ENCODE data around the gene CHD6. TPM values are rescaled to one million over a fixed set of nuclear protein-coding genes. Genes with fewer than 3 reads are reported as not detected.

CHD6 gene
- total RNA-seq, 2 experiments from 2014 or later, result 19.4 to 20.3 TPM

DNA sequence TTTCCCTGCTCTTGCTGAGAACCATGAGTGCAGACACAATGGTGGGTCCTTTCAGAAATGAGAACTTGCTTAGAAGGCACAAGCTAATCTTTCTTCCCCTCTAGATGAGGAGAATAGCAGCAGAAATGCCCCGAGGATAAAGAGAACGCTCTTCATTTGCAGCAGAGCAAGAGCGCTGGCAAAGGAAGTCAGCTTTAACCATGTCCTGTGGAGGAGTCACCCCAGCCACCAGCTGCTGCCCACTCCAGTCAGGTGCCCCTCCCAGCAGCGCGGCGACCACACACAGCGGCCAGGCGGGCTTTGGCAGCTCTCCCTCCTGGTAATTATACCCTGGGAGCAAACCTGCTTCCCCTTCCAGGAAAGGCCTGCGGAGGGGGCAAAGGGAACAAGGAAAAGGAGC is 209.2 kb downstream of the CHD6 start:
- CTCF ChIA-PET, result no interaction called here
- POLR2A ChIA-PET, result no interaction called here

DNA sequence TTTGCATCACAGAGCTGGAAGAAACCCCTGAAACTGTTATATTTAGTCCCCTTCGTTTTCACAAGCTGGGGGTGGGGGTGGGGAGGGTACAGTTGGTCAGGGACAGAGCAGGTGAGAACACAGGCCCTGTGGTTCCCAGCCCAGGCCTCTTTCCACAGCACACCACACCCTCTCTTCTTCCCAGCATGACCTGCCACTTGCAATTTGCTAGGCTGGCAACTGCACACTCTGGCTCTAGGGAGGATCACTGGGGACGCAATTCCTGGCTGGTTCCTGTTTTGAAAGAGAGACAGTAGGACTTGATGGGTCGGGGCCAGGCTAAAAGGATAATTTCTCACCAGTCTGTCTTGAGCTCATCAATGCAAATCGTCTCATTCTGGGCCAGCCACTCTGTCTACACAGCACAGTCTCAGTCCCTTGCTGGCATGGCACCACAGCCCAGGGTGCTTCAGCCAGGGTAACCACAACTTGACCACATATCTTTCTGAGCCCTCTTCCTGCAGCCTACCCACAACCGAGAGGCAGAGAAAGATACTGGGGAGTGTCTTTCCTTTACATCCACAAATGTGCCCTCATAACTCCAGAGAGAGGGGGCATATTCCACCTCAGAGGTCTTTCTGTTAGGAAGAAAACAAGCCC is 209.9 kb downstream of the CHD6 start:
- ChIA-PET CTCF (no interaction called here), POLR2A (no interaction called here)

DNA sequence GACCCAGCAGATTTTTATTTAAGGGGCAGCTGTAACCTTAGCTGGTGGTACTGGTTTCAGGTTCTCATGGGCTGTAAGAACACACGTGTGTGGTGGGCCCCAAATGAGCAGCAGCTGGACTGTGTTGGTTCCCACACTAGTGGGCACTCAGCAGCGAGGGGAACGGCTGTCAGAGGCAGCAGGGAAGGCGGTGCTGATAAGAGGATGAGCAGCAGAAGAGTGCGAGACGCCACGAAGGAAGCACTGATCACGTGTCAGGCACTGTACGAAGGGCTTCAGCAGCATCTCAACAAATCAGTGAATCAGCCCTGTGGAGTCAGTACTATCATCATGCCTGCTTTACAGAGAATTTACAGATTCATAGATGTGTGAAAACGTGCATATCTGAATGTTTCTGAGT is 210.6 kb downstream of the CHD6 start:
- POLR2A ChIA-PET, result no interaction called here
- CTCF ChIA-PET, result no interaction called here

DNA sequence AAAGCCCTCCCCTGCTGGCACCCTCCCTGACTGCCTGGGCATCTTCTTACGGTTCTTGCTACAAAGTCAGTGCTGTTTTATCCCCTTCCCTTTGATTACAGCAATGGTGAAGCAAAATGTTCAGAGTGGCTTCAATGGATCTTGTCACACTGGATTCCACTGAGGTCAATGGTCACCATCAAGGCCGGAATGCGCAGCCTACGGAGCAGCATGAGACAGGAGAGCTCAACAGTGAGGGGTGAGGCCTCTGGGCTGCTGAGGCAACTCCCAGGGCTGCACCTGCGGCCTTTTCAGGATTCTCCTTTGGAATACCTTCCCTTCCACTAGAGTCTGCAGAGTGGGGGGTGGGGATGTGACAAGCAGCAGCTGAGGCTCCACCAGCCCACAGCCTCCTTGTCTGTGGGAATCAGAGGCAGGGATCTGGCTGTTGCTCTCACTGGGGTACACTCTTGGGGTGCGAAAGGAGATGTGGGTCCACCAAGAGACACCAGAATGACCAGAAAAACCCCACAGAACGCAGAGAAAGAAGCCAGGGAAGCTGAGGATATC is 211.2 kb downstream of the CHD6 start:
- ChIA-PET POLR2A (interaction anchor here (1.2 kb wide), 1 partner anchor 13 kb away, joined by 3 read pairs; no protein-coding TSS in a partner anchor), CTCF (no interaction called here)

DNA sequence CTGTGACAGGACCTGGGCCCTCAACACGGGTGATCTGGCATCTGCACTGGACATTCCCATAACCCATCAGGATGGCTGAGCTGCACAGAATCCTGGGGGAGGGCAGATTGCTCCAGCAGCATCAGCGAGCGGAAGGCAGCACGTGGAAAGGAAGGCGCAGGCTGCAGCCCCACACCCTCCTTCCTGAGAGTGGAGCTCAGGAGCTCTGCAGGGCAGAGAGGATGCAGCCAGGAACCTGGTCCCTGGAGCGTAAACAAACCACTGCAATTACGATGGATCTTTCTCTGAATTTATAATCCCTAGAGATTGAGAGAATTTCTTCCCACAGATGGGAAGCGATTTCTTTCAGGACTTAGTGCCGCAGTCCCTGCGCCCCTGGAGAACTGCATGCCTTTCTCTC is 211.8 kb downstream of the CHD6 start:
- POLR2A ChIA-PET, result interaction anchor here (1.2 kb wide), 1 partner anchor 13 kb away, joined by 3 read pairs; no protein-coding TSS in a partner anchor
- CTCF ChIA-PET, result no interaction called here

DNA sequence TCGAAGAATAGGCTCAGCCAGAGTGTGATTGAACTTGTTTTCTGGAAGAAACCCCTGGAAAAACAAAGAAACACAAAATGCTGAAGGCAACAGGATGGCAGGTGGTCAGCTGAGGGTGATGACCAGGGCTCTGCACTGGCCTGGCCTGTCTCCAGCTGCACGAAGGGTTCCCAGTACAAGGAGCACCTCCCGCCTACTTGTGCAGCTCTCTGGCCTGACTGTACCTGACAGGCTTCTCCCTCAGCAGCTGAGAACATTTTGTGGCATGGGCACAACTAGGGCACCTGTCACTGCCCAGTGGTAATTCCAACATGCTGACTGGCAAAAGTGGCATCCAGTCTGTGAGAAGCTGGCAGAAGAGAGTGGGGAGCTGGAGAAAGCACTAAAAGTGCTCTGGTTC is 212.7 kb downstream of the CHD6 start:
- CTCF ChIA-PET, result no interaction called here
- POLR2A ChIA-PET, result interaction anchor here (1.2 kb wide), 1 partner anchor 14 kb away, joined by 3 read pairs; no protein-coding TSS in a partner anchor

DNA sequence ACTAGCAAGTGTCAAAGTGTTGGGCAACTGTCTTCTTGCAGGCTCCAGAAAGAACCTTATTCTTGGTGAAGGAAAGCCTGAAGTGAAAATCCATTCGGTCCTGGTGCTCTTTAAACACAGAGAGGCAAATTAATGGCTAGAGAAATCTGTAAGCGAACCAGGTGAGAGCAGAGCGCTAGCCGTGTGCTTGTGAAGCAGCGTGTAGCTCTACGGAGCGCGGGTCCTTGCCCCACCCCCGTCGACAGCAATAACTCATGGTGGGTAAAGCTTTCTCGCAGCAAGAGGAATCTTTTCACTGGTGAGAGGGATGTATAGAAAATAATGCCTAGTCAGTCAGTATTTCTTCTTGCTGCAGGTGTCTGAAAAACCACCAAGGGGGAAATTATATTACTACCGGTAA is 214.6 kb downstream of the CHD6 start:
- CTCF ChIA-PET, result no interaction called here
- POLR2A ChIA-PET, result no interaction called here

DNA sequence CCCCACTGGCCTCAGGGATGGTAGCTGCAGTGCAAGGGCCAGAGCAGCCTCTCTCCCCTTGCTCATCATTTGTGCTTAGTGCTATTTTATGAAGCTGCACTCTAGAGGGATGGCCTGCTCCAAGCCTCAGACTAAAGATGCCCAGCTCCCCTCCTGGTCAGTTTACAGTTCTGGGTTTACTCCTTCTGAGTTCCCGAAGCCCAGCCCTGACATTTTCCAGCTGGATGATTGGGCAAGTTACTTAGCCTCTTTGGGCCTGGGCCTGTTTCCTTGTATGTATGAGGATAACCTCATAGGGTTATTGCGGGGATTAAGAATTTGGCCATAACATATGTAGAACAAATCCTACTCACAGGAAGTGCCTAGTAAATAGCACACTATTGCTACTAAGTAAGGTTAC is 219.8 kb downstream of the CHD6 start:
- ChIA-PET CTCF (no interaction called here), POLR2A (no interaction called here)

DNA sequence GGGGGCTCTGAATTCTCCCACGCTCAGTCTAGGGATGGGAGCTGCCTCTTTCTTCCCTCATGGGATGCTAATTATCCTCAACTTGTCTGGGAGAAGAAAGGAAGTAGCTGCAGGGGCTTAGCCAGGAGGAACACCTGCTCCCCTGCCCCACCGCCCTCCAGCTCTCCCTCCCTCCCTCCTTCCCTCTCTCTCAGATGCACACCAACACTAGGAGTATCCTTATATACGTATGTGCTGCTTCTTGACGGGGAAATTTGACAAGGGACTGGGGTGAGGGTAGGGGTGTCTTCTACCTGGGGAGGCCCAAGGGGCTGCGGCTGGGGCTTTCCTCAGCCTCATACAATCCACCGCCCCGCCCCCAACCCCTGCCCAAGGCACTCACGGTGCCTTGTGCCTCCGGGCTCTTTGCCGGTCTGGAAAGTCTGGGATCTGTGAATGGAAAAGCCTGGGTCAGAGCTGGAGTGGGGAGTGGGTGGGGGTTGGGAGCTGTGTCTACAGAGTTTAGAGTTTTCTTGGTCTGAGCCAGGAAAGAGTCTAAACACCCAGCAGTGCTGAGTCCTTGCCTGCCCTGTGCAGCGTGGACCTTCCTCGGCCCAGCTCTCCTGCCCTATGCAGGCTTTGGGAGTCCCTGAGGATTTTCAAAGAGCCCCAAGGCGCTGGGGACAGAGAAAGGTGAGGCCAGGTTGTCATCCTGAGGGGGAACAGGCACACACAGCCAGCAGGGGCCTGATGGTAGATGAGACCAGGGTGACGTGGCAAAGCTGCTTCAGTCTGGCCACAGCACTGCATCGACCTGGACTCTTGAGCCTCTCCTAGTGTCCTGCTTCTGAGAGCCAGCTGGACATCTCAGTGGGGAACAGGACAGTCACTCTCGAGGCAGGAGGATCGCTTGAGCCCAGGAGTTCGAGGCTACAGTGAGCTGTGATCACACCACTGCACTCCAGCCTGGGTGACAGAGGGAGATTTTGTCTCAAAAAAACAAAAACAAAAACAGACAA is 222.2 kb downstream of the CHD6 start:
- ChIA-PET POLR2A (no interaction called here), CTCF (no interaction called here)

DNA sequence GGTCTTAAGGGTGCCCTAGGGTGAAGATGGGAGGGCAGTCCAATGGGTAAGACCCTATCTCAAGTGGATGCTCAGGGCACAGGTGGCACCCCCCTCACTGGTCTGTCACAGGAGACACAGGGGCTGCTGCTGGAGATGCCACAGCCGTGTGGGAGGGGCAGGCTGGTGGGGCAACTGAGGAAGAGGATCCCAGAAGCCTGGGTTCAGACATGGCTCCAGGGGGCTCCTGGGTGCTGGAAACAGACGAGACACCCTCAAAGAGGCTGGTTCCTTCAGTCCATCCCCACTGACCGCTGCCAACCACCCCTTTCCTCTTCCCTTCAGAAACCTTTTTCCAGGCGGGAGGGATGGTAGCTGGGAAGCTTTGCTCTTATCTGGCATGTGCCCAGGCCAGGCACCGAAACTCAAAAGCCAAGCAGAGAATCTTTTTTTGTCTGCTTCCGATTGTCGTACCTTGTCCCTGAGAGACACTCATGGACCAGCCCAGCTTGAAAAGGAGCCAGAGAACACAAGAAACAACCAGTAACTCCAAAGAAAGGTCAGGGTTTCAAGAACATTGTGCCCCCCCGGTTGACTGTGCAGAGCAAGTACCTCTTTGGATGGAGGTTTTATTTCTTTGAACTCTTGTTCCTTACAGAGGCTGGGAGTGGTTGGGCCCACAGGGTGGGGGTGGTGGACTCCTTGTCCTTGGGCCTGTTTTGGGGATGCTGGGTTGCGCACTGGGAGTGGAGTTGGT is 223.1 kb downstream of the CHD6 start:
- ChIA-PET POLR2A (interaction anchor here (0.6 kb wide), 1 partner anchor 240 kb away, joined by 4 read pairs; no protein-coding TSS in a partner anchor), CTCF (no interaction called here)

DNA sequence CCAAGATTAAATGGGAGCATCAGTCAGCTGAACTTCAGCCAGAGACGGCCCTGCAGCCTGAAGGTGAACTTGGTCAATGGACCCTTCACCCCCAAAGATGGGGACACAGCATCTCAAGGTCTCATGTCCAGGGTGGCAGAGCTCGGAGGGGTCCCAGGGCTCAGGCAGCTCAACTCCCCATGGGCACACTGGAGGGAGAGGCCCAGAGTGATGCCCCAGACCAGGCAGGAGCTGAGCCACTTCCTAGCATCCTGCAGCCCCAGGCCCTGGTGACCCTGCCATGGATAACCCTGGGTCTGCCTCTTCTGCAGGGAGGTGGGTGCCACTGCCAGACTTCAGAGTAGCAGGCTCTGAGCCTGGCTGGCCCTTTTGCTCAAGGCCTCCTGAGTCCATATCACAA is 224.1 kb downstream of the CHD6 start:
- POLR2A ChIA-PET, result no interaction called here
- CTCF ChIA-PET, result no interaction called here

DNA sequence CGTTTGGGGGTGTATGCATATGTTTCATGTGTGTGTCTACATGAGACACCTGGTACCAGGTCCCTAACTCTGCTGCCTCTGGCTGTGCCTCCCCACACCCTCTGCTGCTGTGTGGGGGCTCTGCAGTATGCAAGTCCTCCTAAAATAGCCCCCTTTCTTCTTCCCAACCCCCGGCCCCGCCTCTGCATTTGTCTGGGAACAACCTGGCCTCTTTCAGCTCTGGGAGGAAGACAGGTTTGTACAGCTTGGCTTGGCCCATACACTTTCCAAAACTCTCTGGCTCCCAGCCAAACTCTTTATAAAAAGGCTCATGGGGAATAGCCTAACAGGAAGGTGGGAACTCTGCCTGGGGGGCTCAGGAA is 224.5 kb downstream of the CHD6 start:
- ChIA-PET POLR2A (no interaction called here), CTCF (no interaction called here)

DNA sequence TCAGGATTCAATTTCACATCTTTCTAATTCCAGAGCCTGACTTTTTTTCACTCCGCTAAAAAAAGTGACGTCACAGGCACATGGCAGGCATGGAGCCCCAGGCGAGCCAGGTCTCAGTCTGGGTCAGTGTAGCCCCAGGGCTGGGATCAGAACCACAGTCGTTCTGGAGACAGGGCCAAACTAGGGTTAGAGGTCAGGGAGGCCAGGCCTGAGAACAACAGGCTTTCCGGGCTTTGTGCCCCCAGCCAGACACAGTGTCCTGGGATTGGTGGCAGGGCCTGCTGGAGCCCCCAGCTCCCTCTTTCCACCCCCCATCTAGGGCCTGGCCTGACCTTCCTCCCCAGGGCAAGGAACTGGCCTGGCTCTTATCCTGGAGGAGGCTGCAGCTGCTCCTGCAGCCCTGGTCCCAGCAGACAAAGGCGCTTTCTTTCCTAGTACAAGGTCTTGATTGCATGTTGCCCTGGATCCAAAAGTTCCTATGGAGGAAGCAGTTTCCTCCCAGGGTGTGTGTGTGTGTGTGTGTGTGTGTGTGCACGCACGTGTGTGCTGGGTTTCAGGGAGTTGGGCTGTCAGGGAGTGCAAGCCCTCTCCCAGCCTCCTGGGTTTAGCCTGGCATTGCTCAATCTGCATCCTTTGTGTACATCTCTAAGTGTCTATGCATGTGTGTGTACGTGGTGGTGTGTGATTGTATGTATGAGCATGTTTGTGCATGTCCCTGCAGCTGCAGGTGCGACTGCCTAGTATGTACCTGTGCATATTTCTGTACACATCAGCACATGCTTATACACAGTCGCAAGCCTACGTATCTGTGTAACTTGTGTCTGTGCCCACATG is 225.1 kb downstream of the CHD6 start:
- CTCF ChIA-PET, result no interaction called here
- POLR2A ChIA-PET, result no interaction called here

DNA sequence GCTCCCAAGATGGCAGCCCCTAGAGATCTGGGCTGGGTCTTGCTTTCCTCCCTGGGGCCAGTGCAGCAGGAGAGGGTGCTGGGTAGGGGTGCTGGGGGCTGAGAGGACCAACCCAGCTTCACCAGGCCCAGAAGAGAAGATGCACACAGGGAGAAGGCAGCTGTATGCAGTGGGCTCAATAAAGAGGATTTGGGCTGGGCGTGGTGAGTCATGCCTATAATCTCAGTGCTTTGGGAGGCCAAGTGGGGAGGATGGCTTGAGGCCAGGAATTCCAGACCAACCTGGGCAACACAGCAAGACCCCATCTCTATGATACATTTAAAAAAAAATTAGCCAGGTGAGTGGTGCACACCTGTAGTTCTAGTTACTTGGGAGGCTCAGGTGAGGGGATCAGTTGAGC is 225.9 kb downstream of the CHD6 start:
- POLR2A ChIA-PET, result no interaction called here
- CTCF ChIA-PET, result no interaction called here

DNA sequence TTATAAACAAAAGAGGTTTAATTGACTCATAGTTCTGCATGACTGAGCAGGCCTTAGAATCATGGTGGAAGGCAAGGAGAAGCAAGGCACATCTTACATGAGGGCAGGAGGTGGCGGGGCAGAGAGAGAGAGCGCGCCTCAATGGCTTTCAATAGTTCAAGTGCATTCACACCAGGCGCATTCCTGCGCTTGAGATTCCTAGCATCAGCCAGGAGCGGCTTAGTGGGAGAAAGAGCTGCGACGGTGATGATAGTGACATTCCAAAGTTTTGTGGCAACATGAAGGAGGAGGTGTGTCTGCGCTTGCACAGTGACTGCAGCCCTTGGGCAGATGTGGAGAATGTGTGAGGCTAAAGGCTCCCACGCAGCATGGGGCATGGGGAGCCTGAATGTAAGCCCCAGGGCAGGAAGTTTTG is 226.6 kb downstream of the CHD6 start:
- CTCF ChIA-PET, result no interaction called here
- POLR2A ChIA-PET, result no interaction called here

DNA sequence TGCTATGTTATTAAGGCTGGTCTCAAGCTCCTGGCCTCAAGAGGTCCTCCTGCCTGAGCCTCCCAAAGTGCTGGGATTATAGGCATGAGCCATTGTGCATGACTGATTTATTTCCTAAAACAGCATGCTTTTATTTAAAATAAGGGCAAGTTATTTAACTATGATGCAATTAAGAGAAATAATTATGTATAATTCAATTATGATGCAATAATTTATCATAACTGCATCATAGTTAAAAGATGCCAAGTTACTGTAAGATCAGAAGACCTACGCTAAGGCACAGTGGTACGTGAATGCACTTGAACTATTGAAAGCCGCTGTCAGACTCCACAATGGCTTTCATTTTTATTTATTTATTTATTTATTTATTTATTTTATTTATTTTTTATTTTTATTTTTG is 227.3 kb downstream of the CHD6 start:
- POLR2A ChIA-PET, result no interaction called here
- CTCF ChIA-PET, result interaction anchor here (0.8 kb wide), 1 partner anchor 51 kb away, joined by 3 read pairs; the partner anchor contains the start of gene LPIN3

DNA sequence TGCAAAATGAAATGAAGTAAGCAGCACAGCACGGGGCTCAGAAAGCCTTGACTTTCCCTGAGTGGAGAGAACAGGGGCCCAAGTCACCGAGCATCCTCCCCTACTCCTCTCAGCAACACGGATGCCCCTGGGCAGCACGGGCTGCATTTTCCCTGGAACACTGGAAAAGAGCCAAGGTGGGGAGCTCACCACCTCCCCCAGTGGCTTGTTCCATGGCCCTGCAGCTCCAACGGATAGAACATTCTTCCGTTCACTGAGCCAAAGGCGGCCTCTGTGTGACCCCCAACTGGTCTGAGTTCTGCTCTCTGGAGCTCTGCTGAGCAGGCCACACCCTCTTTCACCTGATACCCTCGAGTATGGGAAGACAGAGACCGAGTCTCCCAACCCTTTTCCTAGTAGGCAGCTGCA is 230.7 kb downstream of the CHD6 start:
- POLR2A ChIA-PET, result no interaction called here
- CTCF ChIA-PET, result no interaction called here

DNA sequence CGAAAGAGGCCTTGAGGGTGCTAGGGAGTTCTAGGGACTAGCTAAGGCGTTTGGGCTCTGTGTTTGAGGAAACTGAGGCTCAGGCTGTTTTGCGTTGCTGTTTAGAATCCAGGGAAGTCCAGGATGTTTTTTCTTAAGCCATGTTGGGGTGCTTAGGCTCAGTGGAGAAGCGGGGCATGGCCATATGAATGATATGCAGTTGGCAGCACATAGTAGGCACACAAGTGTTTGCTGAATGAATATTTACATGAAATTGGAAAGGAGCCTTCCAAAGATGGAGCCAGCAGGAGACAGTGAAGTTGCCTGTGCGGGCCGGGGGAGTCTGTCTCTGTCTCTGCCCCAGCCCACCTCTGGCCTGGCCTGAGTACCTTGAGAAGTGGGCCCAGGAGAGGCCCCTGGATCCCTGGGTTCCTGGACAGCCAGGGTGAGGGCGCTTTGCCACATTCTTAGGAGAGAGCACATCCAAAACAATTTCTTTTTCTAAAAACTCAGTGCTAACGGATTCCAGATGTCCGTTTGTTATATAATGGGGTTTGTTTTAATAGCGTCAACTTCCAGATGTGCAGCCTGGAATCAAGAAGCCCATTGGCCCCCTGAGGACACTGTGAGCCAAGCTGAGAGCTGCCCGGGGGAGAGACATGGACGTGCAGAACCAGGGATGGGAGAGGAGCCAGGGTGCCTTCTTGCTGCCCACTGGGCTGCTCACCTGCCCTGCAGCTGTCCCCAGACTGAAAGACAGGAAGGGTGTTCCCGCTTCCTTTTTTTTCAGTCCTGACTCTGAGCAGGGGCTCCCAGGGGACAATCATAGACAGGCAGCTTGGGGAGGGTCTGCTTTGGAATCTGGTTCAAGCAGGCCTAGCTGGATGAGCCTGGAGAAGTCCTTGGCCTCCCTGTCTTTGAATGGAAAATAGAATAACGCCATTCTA is 231.4 kb downstream of the CHD6 start:
- POLR2A ChIA-PET, result no interaction called here
- CTCF ChIA-PET, result interaction anchor here (0.6 kb wide), 1 partner anchor 185 kb away, joined by 3 read pairs; no protein-coding TSS in a partner anchor

All from activated CD8-positive, alpha-beta memory T cell treated with anti-CD3 and anti-CD28 coated beads for 36 hours (primary cell).